Measurements from ENCODE around the gene LDAH. TPM values are rescaled to one million over a fixed set of nuclear protein-coding genes. Genes with fewer than 3 reads are reported as not detected.

The LDAH gene
- total RNA-seq, 1 experiment from 2014 or later: 15.2 TPM

DNA sequence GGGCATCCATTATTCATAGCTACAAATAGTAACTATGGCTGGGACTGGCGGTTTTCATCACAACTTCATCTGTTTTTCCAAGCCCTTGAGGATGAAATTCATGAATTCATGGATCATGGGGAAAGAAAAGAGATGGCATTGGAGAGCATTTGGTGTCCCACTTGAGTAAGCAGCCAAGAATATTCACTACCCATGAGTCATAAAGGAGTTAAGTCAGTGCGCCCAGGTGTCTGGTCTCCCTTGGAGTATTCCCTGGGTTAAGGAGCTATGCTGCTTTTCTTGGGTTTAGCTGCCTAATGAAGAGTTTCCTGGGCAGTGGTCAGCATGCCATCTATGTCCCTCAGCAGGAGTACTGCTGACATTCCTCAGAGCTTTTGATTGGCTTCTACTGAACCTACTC is 21.3 kb upstream of the LDAH start:
- no peaks in the 10 kb centered on the region for H3K36me3 Mint-ChIP-seq (ENCODE audit: insufficient read depth in 1 of 3, low read depth in 3 of 3)
- Histone ChIP-seq H4K91ac (ENCODE audit: insufficient read length, low read depth, low read length) (no peak overlapping the region), H3K27me3 (ENCODE audit: insufficient read depth, low read length) (no peaks in the 10 kb centered on the region), H3K9ac (ENCODE audit: extremely low read depth, insufficient read length, low read length) (no peak overlapping the region), H2BK20ac (ENCODE audit: low read depth, low read length, poor library complexity, severe bottlenecking) (no peak overlapping the region), H3K9me3 (ENCODE audit: control insufficient read depth, low read depth, low read length) (no peaks in the 10 kb centered on the region), H2BK12ac (ENCODE audit: insufficient read length, low read depth, low read length) (no peak overlapping the region), H3K56ac (ENCODE audit: insufficient read length, low read depth, low read length) (no peak overlapping the region), H2BK5ac (ENCODE audit: insufficient read length, low read length) (no peak overlapping the region), H3K4me2 (ENCODE audit: insufficient read depth, insufficient read length, low read length) (no peak overlapping the region), H3T11ph (ENCODE audit: low read length) (no peak overlapping the region), H2BK15ac (ENCODE audit: low read depth, low read length) (no peak overlapping the region), H2AFZ (ENCODE audit: low read length) (no peak overlapping the region), H4K5ac (ENCODE audit: insufficient read length, low read depth, low read length) (no peak overlapping the region), H3K4ac (ENCODE audit: low read depth, low read length) (no peak overlapping the region), H4K20me1 (ENCODE audit: control insufficient read depth, insufficient read depth, insufficient read length) (no peaks in the 10 kb centered on the region), H3K79me2 (ENCODE audit: insufficient read depth, low read length) (no peaks in the 10 kb centered on the region), H3K14ac (ENCODE audit: insufficient read depth, low read length) (no peak overlapping the region), H3K23ac (ENCODE audit: insufficient read length, low read depth, low read length) (no peak overlapping the region), H3K18ac (ENCODE audit: insufficient read length, low read depth, low read length) (no peak overlapping the region), H3K27ac (ENCODE audit: insufficient read length, low read depth, low read length) (no peak overlapping the region), H3K79me1 (ENCODE audit: insufficient read depth, low read depth, low read length, poor library complexity, severe bottlenecking) (no peaks in the 10 kb centered on the region), H2AK5ac (ENCODE audit: insufficient read length, low read length) (no peak overlapping the region), H2BK120ac (ENCODE audit: low read depth, low read length, poor library complexity, severe bottlenecking) (no peak overlapping the region), H4K8ac (replicated peaks; ENCODE audit: insufficient read length, low read depth, low read length) (no peak overlapping the region), H3K4me1 (ENCODE audit: insufficient read depth, low read length) (no peaks in the 10 kb centered on the region), H3K23me2 (ENCODE audit: insufficient read length, low read depth, low read length, poor library complexity, severe bottlenecking) (no peaks in the 10 kb centered on the region)
- peaks cover 42% of the 10 kb centered on the region for H3K27me3 Mint-ChIP-seq (ENCODE audit: low read depth)
- H3K4me1 Mint-ChIP-seq: no peaks in the 10 kb centered on the region
- WGBS (ENCODE audit: extremely low coverage, insufficient read length, low lambda C conversion rate): no CpG with 5 or more reads among the region's 2 CpGs
- TF ChIP-seq, protein P1, sequence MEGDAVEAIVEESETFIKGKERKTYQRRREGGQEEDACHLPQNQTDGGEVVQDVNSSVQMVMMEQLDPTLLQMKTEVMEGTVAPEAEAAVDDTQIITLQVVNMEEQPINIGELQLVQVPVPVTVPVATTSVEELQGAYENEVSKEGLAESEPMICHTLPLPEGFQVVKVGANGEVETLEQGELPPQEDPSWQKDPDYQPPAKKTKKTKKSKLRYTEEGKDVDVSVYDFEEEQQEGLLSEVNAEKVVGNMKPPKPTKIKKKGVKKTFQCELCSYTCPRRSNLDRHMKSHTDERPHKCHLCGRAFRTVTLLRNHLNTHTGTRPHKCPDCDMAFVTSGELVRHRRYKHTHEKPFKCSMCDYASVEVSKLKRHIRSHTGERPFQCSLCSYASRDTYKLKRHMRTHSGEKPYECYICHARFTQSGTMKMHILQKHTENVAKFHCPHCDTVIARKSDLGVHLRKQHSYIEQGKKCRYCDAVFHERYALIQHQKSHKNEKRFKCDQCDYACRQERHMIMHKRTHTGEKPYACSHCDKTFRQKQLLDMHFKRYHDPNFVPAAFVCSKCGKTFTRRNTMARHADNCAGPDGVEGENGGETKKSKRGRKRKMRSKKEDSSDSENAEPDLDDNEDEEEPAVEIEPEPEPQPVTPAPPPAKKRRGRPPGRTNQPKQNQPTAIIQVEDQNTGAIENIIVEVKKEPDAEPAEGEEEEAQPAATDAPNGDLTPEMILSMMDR (conservative IDR thresholded peaks at IDR 0.05): no peak
- peaks cover 0 to 5% of the 10 kb centered on the region in 2 experiments; a peak in 2 of 5 replicates for H3K9me3 Mint-ChIP-seq
- H3K27ac Mint-ChIP-seq: no peak overlapping the region
- DNase-seq: no peak
- no peak overlapping the region for H3K4me3 Mint-ChIP-seq
